Keratinocyte (primary cell): Measurements from ENCODE around the gene RAPGEF4. TPM values are rescaled to one million over a fixed set of nuclear protein-coding genes. Genes with fewer than 3 reads are reported as not detected.

ENCODE experiments used
- DNase-seq: peaks from one replicate; pipeline ENCODE4 v3.0.0-alpha.2; 2011; ENCODE audit warnings: low read depth, missing footprints, low spot score
- FAIRE-seq: peaks from 2 replicates; lab custom pipeline; 2011; peaks lifted over from hg19 to GRCh38; lab: Jason Lieb, UNC
- H2AFZ ChIP-seq: 2 replicates; pipeline ENCODE4 v1.6.0; 2012; ENCODE audit warnings: low read length, control low read depth, inconsistent platforms; ENCODE audit not compliant: control insufficient read depth
- H3K27ac ChIP-seq: 2 replicates; pipeline ENCODE4 v1.5.1; 2011; ENCODE audit warnings: low read length; ENCODE audit not compliant: control insufficient read depth, insufficient read depth
- H3K27me3 ChIP-seq: 3 replicates; pipeline ENCODE4 v1.6.0; 2011; ENCODE audit warnings: low read length; ENCODE audit not compliant: control insufficient read depth, insufficient read depth; ENCODE audit errors: extremely low read depth
- H3K36me3 ChIP-seq, 2 experiments: 2 replicates in 1 of 2; 3 replicates in 1 of 2; pipeline ENCODE4 v1.5.1; 2011; ENCODE audit warnings: low read length in 2 of 2, mild to moderate bottlenecking in 1 of 2; ENCODE audit not compliant: control insufficient read depth in 2 of 2, insufficient read depth in 2 of 2; ENCODE audit errors: extremely low read depth in 1 of 2
- H3K4me1 ChIP-seq: 3 replicates; pipeline ENCODE4 v1.5.1; 2011; ENCODE audit warnings: low read length; ENCODE audit not compliant: control insufficient read depth, insufficient read depth; ENCODE audit errors: extremely low read depth
- H3K4me2 ChIP-seq: 3 replicates; pipeline ENCODE4 v1.6.0; 2011; ENCODE audit warnings: low read depth, low read length; ENCODE audit not compliant: control insufficient read depth, insufficient read depth; ENCODE audit errors: extremely low read depth
- H3K4me3 ChIP-seq, 3 experiments: fragments of 200-600 bp in 1 of 3; sonication (generic) in 1 of 3; 2 replicates in 2 of 3; 3 replicates in 1 of 3; pipeline ENCODE4 v1.5.1; 2011 to 2016; ENCODE audit warnings: low read length in 3 of 3, mild to moderate bottlenecking in 3 of 3, control low read depth in 2 of 3, inconsistent platforms in 1 of 3, low read depth in 1 of 3, mixed read lengths in 1 of 3, mixed run types in 1 of 3, moderate library complexity in 1 of 3; ENCODE audit not compliant: control insufficient read depth in 2 of 3, insufficient read depth in 2 of 3; ENCODE audit errors: extremely low read depth in 1 of 3
- H3K79me2 ChIP-seq: 2 replicates; pipeline ENCODE4 v1.6.0; 2012; ENCODE audit warnings: low read length; ENCODE audit not compliant: control insufficient read depth, insufficient read depth
- H3K9ac ChIP-seq: 3 replicates; pipeline ENCODE4 v1.6.0; 2011; ENCODE audit warnings: low read length; ENCODE audit not compliant: control insufficient read depth, insufficient read depth; ENCODE audit errors: extremely low read depth
- H3K9me1 ChIP-seq: 3 replicates; pipeline ENCODE4 v1.6.0; 2011; ENCODE audit warnings: low read length; ENCODE audit not compliant: control insufficient read depth, insufficient read depth; ENCODE audit errors: extremely low read depth
- H3K9me3 ChIP-seq: 2 replicates; pipeline ENCODE4 v1.5.1; 2012; ENCODE audit warnings: low read depth, low read length; ENCODE audit not compliant: control insufficient read depth
- H4K20me1 ChIP-seq: 3 replicates; pipeline ENCODE4 v1.6.0; 2011; ENCODE audit warnings: low read length; ENCODE audit not compliant: control insufficient read depth, insufficient read depth; ENCODE audit errors: extremely low read depth
- EZH2 ChIP-seq: IDR thresholded peaks from one replicate; pipeline ENCODE4 v1.6.1; 2012; ENCODE audit warnings: inconsistent platforms, mild to moderate bottlenecking, low read length, moderate library complexity
- dilution Hi-C: fragments of 300-500 bp; cut with MboI; formaldehyde crosslinking; loops from one replicate; pipeline ENCODE4 v1.7.0; 2020; ENCODE audit warnings: low sequenced_read_pairs; ENCODE audit not compliant: extremely low pct_ligation_motif_present
- polyA plus RNA-seq, 5 experiments: library from polyadenylated mRNA; depleted of rRNA in 3 of 5; stranded (reverse) in 3 of 5; stranded (forward) in 1 of 5; unstranded in 1 of 5; fragments of >200 nt; gene quantifications; 1 replicate in 1 of 5; 2 replicates in 3 of 5; 3 replicates in 1 of 5; pipeline versions ENCODE4 v1.2.1 to v1.2.3, GENCODE V29; 2011 to 2012; ENCODE audit warnings: missing spikeins in 2 of 5, low read depth in 1 of 5, low replicate concordance in 1 of 5
- TF ChIP-seq, protein P1 (sequence below), 3 experiments: IDR thresholded peaks in 1 of 3; conservative IDR thresholded peaks in 1 of 3; optimal IDR thresholded peaks in 1 of 3; 2 replicates in 2 of 3; 3 replicates in 1 of 3; pipeline versions ENCODE3 to v1.5.1; 2011; ENCODE audit warnings: low read length in 3 of 3, mild to moderate bottlenecking in 3 of 3, moderate library complexity in 2 of 3, control low read depth in 1 of 3, inconsistent platforms in 1 of 3; ENCODE audit not compliant: insufficient read depth in 2 of 3; ENCODE audit errors: extremely low read depth in 1 of 3

RAPGEF4 gene
- polyA plus RNA-seq, 1 donor (not counting 4 experiments of a cell fraction or from before 2014, with no cell fraction given): 1.6 TPM

DNA sequence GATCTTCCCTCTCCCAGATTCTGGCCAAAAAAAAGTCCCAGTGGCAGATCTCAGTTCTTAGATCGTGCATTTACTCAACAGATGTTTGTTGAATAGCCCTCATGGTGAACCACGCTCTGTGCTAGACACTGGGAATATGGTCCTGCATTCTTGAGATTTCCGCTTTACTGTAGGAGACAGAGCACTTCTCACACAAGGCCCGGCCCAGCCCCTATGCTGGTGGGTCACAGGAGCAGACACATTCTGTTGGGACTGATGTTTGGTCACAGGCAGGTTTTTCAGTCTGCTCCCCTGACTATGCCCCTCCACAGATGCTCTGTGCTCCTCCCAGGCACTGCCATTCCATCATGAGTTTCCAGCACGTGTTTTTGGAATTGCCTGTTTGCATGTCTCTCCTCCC is 110.9 kb downstream of the RAPGEF4 start:
- Histone ChIP-seq H3K27me3 (no peaks in the 10 kb centered on the region), H3K27ac (no peak overlapping the region), H3K4me3 (no peak overlapping the region), H3K79me2 (no peaks in the 10 kb centered on the region), H3K4me2 (no peak overlapping the region), H3K4me1 (peaks cover 23% of the 10 kb centered on the region), H2AFZ (no peak overlapping the region), H3K9me3 (no peaks in the 10 kb centered on the region), H3K9ac (no peak overlapping the region), H4K20me1 (no peaks in the 10 kb centered on the region), H3K9me1 (no peaks in the 10 kb centered on the region), H3K36me3 (no peaks in the 10 kb centered on the region)
- dilution Hi-C loops: no loop called here
- TF ChIP-seq, protein P1, sequence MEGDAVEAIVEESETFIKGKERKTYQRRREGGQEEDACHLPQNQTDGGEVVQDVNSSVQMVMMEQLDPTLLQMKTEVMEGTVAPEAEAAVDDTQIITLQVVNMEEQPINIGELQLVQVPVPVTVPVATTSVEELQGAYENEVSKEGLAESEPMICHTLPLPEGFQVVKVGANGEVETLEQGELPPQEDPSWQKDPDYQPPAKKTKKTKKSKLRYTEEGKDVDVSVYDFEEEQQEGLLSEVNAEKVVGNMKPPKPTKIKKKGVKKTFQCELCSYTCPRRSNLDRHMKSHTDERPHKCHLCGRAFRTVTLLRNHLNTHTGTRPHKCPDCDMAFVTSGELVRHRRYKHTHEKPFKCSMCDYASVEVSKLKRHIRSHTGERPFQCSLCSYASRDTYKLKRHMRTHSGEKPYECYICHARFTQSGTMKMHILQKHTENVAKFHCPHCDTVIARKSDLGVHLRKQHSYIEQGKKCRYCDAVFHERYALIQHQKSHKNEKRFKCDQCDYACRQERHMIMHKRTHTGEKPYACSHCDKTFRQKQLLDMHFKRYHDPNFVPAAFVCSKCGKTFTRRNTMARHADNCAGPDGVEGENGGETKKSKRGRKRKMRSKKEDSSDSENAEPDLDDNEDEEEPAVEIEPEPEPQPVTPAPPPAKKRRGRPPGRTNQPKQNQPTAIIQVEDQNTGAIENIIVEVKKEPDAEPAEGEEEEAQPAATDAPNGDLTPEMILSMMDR (optimal IDR thresholded peaks at IDR 0.05 in 1 of 3, IDR thresholded peaks at IDR 0.05 in 1 of 3, conservative IDR thresholded peaks at IDR 0.05 in 1 of 3; ENCODE audit: extremely low read depth in 1 of 3, insufficient read depth in 2 of 3, low read length in 3 of 3): no peak
- no peak for TF ChIP-seq EZH2
- DNase-seq (no peak), FAIRE-seq (no peak)

DNA sequence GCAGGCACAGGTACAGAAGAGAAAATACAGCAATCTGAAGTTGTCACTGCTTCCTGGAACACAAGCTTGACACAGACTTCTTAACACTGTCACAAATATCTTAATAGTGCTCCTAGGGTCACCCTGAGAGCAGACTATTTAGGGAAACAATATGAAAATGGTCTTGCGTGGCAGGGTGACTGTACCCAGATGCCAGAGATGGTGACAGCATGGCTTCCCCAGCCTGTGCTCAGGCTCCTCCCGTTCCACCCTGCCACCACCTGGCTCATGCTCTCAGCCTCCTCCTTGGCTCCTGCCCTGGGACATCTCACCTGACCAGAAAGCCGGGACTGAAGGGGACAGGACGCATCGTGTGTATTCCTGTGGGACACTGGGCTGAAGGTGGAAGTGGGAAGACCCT is 111.5 kb downstream of the RAPGEF4 start:
- no peak overlapping the region for H3K4me2 ChIP-seq
- no peak overlapping the region for H3K27ac ChIP-seq
- TF ChIP-seq, protein P1 (optimal IDR thresholded peaks at IDR 0.05 in 1 of 3, IDR thresholded peaks at IDR 0.05 in 1 of 3, conservative IDR thresholded peaks at IDR 0.05 in 1 of 3; ENCODE audit: extremely low read depth in 1 of 3, insufficient read depth in 2 of 3, low read length in 3 of 3): no peak
- no peak for TF ChIP-seq EZH2
- no peaks in the 10 kb centered on the region for H3K9me3 ChIP-seq
- no peaks in the 10 kb centered on the region for H4K20me1 ChIP-seq
- no peaks in the 10 kb centered on the region for H3K27me3 ChIP-seq
- dilution Hi-C loops: no loop called here
- no peak overlapping the region for H3K9ac ChIP-seq
- no peaks in the 10 kb centered on the region for H3K9me1 ChIP-seq
- H2AFZ ChIP-seq: no peak overlapping the region
- H3K4me3 ChIP-seq: no peak overlapping the region
- DNase-seq (no peak), FAIRE-seq (no peak)
- H3K36me3 ChIP-seq: no peaks in the 10 kb centered on the region
- H3K79me2 ChIP-seq: no peaks in the 10 kb centered on the region
- peaks cover 23% of the 10 kb centered on the region for H3K4me1 ChIP-seq
